SK-N-SH treated with all-trans-retinoic acid at 6 μM for 48 hours (cell line): ENCODE data around the gene TINAGL1.

Experiments used
- ATAC-seq: fragments of 200-7000 bp; cut with Tn5 transposase; 3 replicates; pipeline ENCODE4 v1.9.1; 2020; ENCODE audit warnings: mild to moderate bottlenecking, moderate library complexity
- ARNTL ChIP-seq: fragments of 450-650 bp; formaldehyde crosslinking; IDR thresholded peaks from 2 replicates; pipeline ENCODE4 v1.5.0; 2020; ENCODE audit warnings: low read depth, mild to moderate bottlenecking, moderate library complexity, borderline replicate concordance
- BACH2 ChIP-seq: fragments of 250-450 bp; sonication (Bioruptor Pico); IDR thresholded peaks from 2 replicates; pipeline ENCODE4 v1.9.0; 2021; ENCODE audit warnings: mild to moderate bottlenecking, borderline replicate concordance
- CSDC2 ChIP-seq: fragments of 250-450 bp; sonication (Bioruptor Pico); IDR thresholded peaks from 2 replicates; pipeline ENCODE4 v1.5.0; 2020; ENCODE audit warnings: mild to moderate bottlenecking, moderate library complexity
- GLIS3 ChIP-seq: fragments of 250-450 bp; sonication (Bioruptor Pico); IDR thresholded peaks from 2 replicates; pipeline ENCODE4 v1.5.0; 2020; ENCODE audit warnings: mild to moderate bottlenecking, moderate library complexity
- ISL1 ChIP-seq: fragments of 250-450 bp; sonication (Bioruptor Pico); IDR thresholded peaks from 2 replicates; pipeline ENCODE4 v2.1.2; 2022; ENCODE audit warnings: mild to moderate bottlenecking, moderate library complexity
- OSR1 ChIP-seq: fragments of 250-450 bp; sonication (Bioruptor Pico); IDR thresholded peaks from 2 replicates; pipeline ENCODE4 v1.8.0; 2022; ENCODE audit warnings: moderate library complexity, mild to moderate bottlenecking, inconsistent platforms
- PPARA ChIP-seq: fragments of 250-450 bp; sonication (Bioruptor Pico); IDR thresholded peaks from 2 replicates; pipeline ENCODE4 v1.5.0; 2020; ENCODE audit warnings: mild to moderate bottlenecking, borderline replicate concordance
- RARB ChIP-seq: fragments of 250-450 bp; sonication (Bioruptor Pico); IDR thresholded peaks from 2 replicates; pipeline ENCODE4 v1.8.0; 2021; ENCODE audit warnings: mild to moderate bottlenecking, moderate library complexity
- SNAI2 ChIP-seq: fragments of 250-450 bp; sonication (Bioruptor Pico); IDR thresholded peaks from 2 replicates; pipeline ENCODE4 v1.5.0; 2020; ENCODE audit warnings: mild to moderate bottlenecking, moderate library complexity
- TCF4 ChIP-seq: fragments of 250-450 bp; sonication (Bioruptor Pico); IDR thresholded peaks from 2 replicates; pipeline ENCODE4 v1.8.0; 2021; ENCODE audit warnings: mild to moderate bottlenecking, moderate library complexity, borderline replicate concordance
- TOX ChIP-seq: fragments of 250-450 bp; sonication (Bioruptor Pico); IDR thresholded peaks from 2 replicates; pipeline ENCODE4 v1.8.0; 2021; ENCODE audit warnings: mild to moderate bottlenecking, moderate library complexity, borderline replicate concordance
- ZC3H10 ChIP-seq: fragments of 250-450 bp; sonication (Bioruptor Pico); IDR thresholded peaks from 2 replicates; pipeline ENCODE4 v1.5.1; 2021; ENCODE audit warnings: mild to moderate bottlenecking, moderate library complexity
- ZFP3 ChIP-seq: fragments of 250-450 bp; sonication (Bioruptor Pico); IDR thresholded peaks from 2 replicates; pipeline ENCODE4 v1.5.0; 2020; ENCODE audit warnings: mild to moderate bottlenecking, moderate library complexity
- ZFP30 ChIP-seq: fragments of 450-650 bp; formaldehyde crosslinking; IDR thresholded peaks from 2 replicates; pipeline ENCODE4 v1.5.0; 2022; ENCODE audit warnings: mild to moderate bottlenecking, moderate library complexity
- ZNF70 ChIP-seq: fragments of 450-650 bp; formaldehyde crosslinking; IDR thresholded peaks from 2 replicates; pipeline ENCODE4 v1.5.0; 2020; ENCODE audit warnings: mild to moderate bottlenecking, moderate library complexity
- ZNF8 ChIP-seq: fragments of 450-650 bp; formaldehyde crosslinking; IDR thresholded peaks from 2 replicates; pipeline ENCODE4 v1.5.0; 2020; ENCODE audit warnings: mild to moderate bottlenecking, moderate library complexity
- TF ChIP-seq, protein P1 (sequence below): fragments of 250-450 bp; sonication (Bioruptor Pico); IDR thresholded peaks from 2 replicates; pipeline ENCODE4 v1.8.0; 2021; ENCODE audit warnings: low read depth, mild to moderate bottlenecking, moderate library complexity, borderline replicate concordance
- TF ChIP-seq, protein P2 (sequence below): fragments of 250-450 bp; sonication (Bioruptor Pico); IDR thresholded peaks from 2 replicates; pipeline ENCODE4 v1.8.0; 2020; ENCODE audit warnings: mild to moderate bottlenecking, moderate library complexity, borderline replicate concordance
- TF ChIP-seq, protein P3 (sequence below): fragments of 250-450 bp; sonication (Bioruptor Pico); IDR thresholded peaks from 2 replicates; pipeline ENCODE4 v1.5.1; 2021; ENCODE audit warnings: mild to moderate bottlenecking, moderate library complexity
- TF ChIP-seq, protein P4 (sequence below): fragments of 250-450 bp; sonication (Bioruptor Pico); IDR thresholded peaks from 2 replicates; pipeline ENCODE4 v1.5.0; 2020; ENCODE audit warnings: mild to moderate bottlenecking, moderate library complexity
- TF ChIP-seq, protein P5 (sequence below): fragments of 250-450 bp; sonication (Bioruptor Pico); IDR thresholded peaks from 2 replicates; pipeline ENCODE4 v1.5.1; 2020; ENCODE audit warnings: low read depth, mild to moderate bottlenecking, moderate library complexity

The TINAGL1 gene

DNA sequence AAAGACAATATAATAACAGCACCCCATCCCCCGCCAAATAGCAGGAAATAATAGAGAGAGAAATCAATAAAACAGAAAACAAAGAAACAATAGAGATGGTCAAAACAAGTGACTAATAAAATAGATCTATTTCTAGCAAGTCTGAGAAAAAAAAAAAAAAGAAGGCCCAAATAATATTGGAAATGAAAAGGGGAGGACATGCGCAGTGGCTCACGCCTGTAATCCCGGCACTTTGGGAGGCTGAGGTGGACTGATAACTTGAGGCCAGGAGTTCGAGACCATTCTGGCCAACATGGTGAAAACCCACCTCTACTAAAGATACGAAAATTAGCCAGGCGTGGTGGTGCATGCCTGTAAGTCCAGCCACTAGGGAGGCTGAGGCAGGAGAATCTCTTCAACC lies 22.7 kb downstream of the TINAGL1 start:
- TF ChIP-seq RARB (CRISPR knock-in tag) (no peak), PPARA (CRISPR knock-in tag) (no peak), BACH2 (no peak), GLIS3 (CRISPR knock-in tag) (no peak), ZFP30 (CRISPR knock-in tag) (no peak), CSDC2 (CRISPR knock-in tag) (no peak), ZNF8 (CRISPR knock-in tag) (no peak), ISL1 (CRISPR knock-in tag) (no peak), SNAI2 (CRISPR knock-in tag) (no peak)
- TF ChIP-seq, protein P1, sequence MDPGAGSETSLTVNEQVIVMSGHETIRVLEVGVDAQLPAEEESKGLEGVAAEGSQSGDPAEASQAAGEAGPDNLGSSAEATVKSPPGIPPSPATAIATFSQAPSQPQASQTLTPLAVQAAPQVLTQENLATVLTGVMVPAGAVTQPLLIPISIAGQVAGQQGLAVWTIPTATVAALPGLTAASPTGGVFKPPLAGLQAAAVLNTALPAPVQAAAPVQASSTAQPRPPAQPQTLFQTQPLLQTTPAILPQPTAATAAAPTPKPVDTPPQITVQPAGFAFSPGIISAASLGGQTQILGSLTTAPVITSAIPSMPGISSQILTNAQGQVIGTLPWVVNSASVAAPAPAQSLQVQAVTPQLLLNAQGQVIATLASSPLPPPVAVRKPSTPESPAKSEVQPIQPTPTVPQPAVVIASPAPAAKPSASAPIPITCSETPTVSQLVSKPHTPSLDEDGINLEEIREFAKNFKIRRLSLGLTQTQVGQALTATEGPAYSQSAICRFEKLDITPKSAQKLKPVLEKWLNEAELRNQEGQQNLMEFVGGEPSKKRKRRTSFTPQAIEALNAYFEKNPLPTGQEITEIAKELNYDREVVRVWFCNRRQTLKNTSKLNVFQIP (CRISPR knock-in tag): no peak
- TF ChIP-seq, protein P2, sequence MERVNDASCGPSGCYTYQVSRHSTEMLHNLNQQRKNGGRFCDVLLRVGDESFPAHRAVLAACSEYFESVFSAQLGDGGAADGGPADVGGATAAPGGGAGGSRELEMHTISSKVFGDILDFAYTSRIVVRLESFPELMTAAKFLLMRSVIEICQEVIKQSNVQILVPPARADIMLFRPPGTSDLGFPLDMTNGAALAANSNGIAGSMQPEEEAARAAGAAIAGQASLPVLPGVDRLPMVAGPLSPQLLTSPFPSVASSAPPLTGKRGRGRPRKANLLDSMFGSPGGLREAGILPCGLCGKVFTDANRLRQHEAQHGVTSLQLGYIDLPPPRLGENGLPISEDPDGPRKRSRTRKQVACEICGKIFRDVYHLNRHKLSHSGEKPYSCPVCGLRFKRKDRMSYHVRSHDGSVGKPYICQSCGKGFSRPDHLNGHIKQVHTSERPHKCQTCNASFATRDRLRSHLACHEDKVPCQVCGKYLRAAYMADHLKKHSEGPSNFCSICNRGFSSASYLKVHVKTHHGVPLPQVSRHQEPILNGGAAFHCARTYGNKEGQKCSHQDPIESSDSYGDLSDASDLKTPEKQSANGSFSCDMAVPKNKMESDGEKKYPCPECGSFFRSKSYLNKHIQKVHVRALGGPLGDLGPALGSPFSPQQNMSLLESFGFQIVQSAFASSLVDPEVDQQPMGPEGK: no peak
- TF ChIP-seq, protein P3, sequence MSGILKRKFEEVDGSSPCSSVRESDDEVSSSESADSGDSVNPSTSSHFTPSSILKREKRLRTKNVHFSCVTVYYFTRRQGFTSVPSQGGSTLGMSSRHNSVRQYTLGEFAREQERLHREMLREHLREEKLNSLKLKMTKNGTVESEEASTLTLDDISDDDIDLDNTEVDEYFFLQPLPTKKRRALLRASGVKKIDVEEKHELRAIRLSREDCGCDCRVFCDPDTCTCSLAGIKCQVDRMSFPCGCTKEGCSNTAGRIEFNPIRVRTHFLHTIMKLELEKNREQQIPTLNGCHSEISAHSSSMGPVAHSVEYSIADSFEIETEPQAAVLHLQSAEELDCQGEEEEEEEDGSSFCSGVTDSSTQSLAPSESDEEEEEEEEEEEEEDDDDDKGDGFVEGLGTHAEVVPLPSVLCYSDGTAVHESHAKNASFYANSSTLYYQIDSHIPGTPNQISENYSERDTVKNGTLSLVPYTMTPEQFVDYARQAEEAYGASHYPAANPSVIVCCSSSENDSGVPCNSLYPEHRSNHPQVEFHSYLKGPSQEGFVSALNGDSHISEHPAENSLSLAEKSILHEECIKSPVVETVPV (CRISPR knock-in tag): no peak
- TF ChIP-seq, protein P4, sequence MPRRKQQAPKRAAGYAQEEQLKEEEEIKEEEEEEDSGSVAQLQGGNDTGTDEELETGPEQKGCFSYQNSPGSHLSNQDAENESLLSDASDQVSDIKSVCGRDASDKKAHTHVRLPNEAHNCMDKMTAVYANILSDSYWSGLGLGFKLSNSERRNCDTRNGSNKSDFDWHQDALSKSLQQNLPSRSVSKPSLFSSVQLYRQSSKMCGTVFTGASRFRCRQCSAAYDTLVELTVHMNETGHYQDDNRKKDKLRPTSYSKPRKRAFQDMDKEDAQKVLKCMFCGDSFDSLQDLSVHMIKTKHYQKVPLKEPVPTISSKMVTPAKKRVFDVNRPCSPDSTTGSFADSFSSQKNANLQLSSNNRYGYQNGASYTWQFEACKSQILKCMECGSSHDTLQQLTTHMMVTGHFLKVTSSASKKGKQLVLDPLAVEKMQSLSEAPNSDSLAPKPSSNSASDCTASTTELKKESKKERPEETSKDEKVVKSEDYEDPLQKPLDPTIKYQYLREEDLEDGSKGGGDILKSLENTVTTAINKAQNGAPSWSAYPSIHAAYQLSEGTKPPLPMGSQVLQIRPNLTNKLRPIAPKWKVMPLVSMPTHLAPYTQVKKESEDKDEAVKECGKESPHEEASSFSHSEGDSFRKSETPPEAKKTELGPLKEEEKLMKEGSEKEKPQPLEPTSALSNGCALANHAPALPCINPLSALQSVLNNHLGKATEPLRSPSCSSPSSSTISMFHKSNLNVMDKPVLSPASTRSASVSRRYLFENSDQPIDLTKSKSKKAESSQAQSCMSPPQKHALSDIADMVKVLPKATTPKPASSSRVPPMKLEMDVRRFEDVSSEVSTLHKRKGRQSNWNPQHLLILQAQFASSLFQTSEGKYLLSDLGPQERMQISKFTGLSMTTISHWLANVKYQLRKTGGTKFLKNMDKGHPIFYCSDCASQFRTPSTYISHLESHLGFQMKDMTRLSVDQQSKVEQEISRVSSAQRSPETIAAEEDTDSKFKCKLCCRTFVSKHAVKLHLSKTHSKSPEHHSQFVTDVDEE (CRISPR knock-in tag): no peak
- no peak for ATAC-seq

DNA sequence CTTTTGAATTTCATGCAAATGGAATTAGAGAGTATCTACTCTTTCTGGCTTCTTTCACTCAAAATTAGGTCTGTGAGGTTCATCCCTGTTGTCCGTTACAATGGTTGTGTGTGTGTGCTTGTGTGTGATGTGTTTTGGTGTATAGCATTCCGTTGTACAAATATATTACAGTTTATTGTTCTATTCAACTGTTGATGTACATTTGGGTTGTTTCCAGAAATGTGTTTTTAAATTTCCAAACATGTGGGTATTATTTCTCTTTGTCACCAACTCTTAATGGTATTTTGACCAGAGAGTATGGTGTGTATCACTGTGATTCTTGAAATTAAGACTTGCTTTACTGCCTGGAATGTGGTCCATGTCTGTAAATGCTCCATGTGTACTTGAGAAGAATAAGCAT lies 24.3 kb downstream of the TINAGL1 start:
- TF ChIP-seq ZFP3: no peak
- TF ChIP-seq ZNF8 (CRISPR knock-in tag): no peak
- TF ChIP-seq OSR1 (CRISPR knock-in tag): no peak
- no peak for TF ChIP-seq PPARA (CRISPR knock-in tag)
- no peak for ATAC-seq

DNA sequence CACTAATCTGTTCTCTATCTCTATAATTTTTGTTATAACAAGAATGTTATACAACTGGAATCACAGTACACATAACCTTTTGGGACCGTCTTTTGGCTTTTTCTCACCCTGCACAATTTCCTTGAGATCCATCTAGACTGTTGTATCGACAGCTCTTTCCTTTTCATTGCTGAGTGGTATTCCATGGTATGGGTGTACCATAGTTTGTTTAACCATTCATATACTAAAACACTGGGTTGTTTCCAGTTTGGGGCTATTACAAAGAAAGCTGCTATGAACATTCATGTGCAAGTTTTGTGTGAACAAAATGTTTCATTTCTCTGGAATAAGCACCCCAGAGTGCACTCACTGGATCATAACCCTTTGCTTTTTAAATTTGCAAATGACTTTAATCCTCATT lies 25.8 kb downstream of the TINAGL1 start:
- ATAC-seq: no peak
- no peak for TF ChIP-seq ZC3H10 (CRISPR knock-in tag)
- TF ChIP-seq ZNF70: no peak
- no peak for TF ChIP-seq ISL1 (CRISPR knock-in tag)
- TF ChIP-seq CSDC2 (CRISPR knock-in tag): no peak
- TF ChIP-seq ZNF8 (CRISPR knock-in tag): peak; percentile 94

DNA sequence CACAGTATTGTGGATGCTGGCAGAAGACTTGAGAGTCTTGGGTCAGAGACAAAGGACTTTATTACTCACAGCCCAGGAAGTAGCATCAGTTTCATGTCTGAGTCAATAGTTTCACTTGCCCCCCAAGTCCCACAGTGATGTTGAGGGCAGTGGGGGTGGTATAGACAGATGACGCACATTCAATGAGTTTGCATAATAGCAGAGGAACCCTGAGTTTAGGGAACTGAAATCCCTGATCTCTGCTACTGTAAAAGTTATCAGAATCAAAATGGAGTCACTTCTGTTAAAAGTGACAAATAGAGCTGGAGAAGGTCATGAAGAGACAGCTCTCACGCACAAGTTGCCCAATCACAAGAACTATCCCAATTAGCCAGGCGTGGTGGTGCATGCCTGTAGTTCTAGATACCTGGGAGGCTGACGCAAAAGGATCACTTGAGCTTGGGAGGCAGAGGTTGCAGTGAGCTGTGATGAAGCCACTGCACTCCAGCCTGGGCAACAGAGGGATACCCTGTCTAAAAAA lies 29.7 kb downstream of the TINAGL1 start:
- ATAC-seq: no peak
- TF ChIP-seq ZNF8 (CRISPR knock-in tag) (no peak), TCF4 (CRISPR knock-in tag) (no peak), OSR1 (CRISPR knock-in tag) (no peak), CSDC2 (CRISPR knock-in tag) (no peak), TOX (CRISPR knock-in tag) (no peak), SNAI2 (CRISPR knock-in tag) (no peak), ZC3H10 (CRISPR knock-in tag) (no peak), ZNF70 (no peak), ARNTL (no peak), RARB (CRISPR knock-in tag) (no peak), GLIS3 (CRISPR knock-in tag) (no peak), ZFP30 (CRISPR knock-in tag) (no peak), ISL1 (CRISPR knock-in tag) (no peak)
- TF ChIP-seq, protein P2: no peak
- TF ChIP-seq, protein P5, sequence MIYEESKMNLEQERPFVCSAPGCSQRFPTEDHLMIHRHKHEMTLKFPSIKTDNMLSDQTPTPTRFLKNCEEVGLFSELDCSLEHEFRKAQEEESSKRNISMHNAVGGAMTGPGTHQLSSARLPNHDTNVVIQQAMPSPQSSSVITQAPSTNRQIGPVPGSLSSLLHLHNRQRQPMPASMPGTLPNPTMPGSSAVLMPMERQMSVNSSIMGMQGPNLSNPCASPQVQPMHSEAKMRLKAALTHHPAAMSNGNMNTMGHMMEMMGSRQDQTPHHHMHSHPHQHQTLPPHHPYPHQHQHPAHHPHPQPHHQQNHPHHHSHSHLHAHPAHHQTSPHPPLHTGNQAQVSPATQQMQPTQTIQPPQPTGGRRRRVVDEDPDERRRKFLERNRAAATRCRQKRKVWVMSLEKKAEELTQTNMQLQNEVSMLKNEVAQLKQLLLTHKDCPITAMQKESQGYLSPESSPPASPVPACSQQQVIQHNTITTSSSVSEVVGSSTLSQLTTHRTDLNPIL (CRISPR knock-in tag): no peak
- TF ChIP-seq, protein P1 (CRISPR knock-in tag): no peak
- TF ChIP-seq, all 23 proteins: peak for 0
